ENCODE data around the gene MAP3K5.
"Not testable (repeated sequence)": the region's sequence is repeated elsewhere in the genome, so short reads cannot be mapped to it uniquely, and the experiment has no call there.

The MAP3K5 gene

GRCh38 chr6:136718476-136718875 is 73.8 kb downstream of the MAP3K5 start:
- no peak for DNase-seq

GRCh38 chr6:136717716-136717990 is 74.6 kb downstream of the MAP3K5 start:
- no peak for DNase-seq

- DNase-seq = no peak
Observed at GRCh38 chr6:136716917-136717715, 75.2 kb downstream of the MAP3K5 start.

- DNase-seq = not testable (repeated sequence)
Observed at GRCh38 chr6:136712642-136713041, 79.6 kb downstream of the MAP3K5 start.

GRCh38 chr6:136711644-136712043 is 80.6 kb downstream of the MAP3K5 start:
- DNase-seq = no peak

- DNase-seq = no peak
Observed at GRCh38 chr6:136710877-136711552, 81.3 kb downstream of the MAP3K5 start.

- no peak for DNase-seq
Observed at GRCh38 chr6:136709429-136709828, 82.8 kb downstream of the MAP3K5 start.

GRCh38 chr6:136706430-136706829 is 85.8 kb downstream of the MAP3K5 start:
- no peak for DNase-seq

GRCh38 chr6:136703331-136703865 is 88.9 kb downstream of the MAP3K5 start:
- DNase-seq = no peak

- DNase-seq = no peak
Observed at GRCh38 chr6:136701045-136701444, 91.2 kb downstream of the MAP3K5 start.

- no peak for DNase-seq
Observed at GRCh38 chr6:136699358-136699757, 92.9 kb downstream of the MAP3K5 start.

GRCh38 chr6:136696783-136697364 is 95.4 kb downstream of the MAP3K5 start:
- DNase-seq = no peak

- DNase-seq = peak; percentile 10
Observed at GRCh38 chr6:136696238-136696637, 96.0 kb downstream of the MAP3K5 start.

GRCh38 chr6:136695412-136695811 is 96.9 kb downstream of the MAP3K5 start:
- DNase-seq = no peak

- DNase-seq = no peak
Observed at GRCh38 chr6:136693090-136693489, 99.2 kb downstream of the MAP3K5 start.

GRCh38 chr6:136687894-136688293 is 104.4 kb downstream of the MAP3K5 start:
- not testable (repeated sequence) for DNase-seq

- no peak for DNase-seq
Observed at GRCh38 chr6:136685540-136686108, 106.7 kb downstream of the MAP3K5 start.

- no peak for DNase-seq
Observed at GRCh38 chr6:136684466-136684865, 107.8 kb downstream of the MAP3K5 start.

- no peak for DNase-seq
Observed at GRCh38 chr6:136683209-136683941, 108.9 kb downstream of the MAP3K5 start.

- no peak for DNase-seq
Observed at GRCh38 chr6:136682292-136682691, 110.0 kb downstream of the MAP3K5 start.

GRCh38 chr6:136677822-136678221 is 114.5 kb downstream of the MAP3K5 start:
- DNase-seq = no peak

GRCh38 chr6:136677344-136677743 is 114.9 kb downstream of the MAP3K5 start:
- DNase-seq = no peak

GRCh38 chr6:136676075-136676474 is 116.2 kb downstream of the MAP3K5 start:
- no peak for DNase-seq
